GM10266 (cell line): ENCODE data around the gene HPCAL1.

Experiments
- DNase-seq: peaks from one replicate; pipeline ENCODE4 v3.0.0; 2012; ENCODE audit errors: extremely low spot score
- CTCF ChIP-seq: IDR thresholded peaks from 2 replicates; pipeline ENCODE4 v1.5.1; 2012; ENCODE audit warnings: mild to moderate bottlenecking, low read depth; ENCODE audit not compliant: control insufficient read depth, insufficient read depth; ENCODE audit errors: missing control alignments

Gene HPCAL1

GRCh38 chr2:10446631-10447030 is 143.9 kb downstream of the HPCAL1 start:
- DNase-seq: no peak
- no peak for TF ChIP-seq CTCF

GRCh38 chr2:10447300-10447894 is 144.7 kb downstream of the HPCAL1 start:
- no peak for DNase-seq

GRCh38 chr2:10447895-10448575 is 145.3 kb downstream of the HPCAL1 start, which contains the start of gene ODC1:
Gene ODC1 (minus strand): TSS chr2:10448327. CDS start chr2:10445032, 3,295 bp downstream.
- DNase-seq: peak; percentile 98
- no peak for TF ChIP-seq CTCF

More at GRCh38 chr2:10447300-10447894, 144.7 kb downstream of the HPCAL1 start:
- no peak for TF ChIP-seq CTCF

GRCh38 chr2:10448576-10449485 is 146.1 kb downstream of the HPCAL1 start:
- DNase-seq: peak; percentile 62
- TF ChIP-seq CTCF: peak; percentile 38

GRCh38 chr2:10449486-10449831 is 146.8 kb downstream of the HPCAL1 start:
- TF ChIP-seq CTCF: no peak
- DNase-seq: no peak

GRCh38 chr2:10449838-10450691 is 147.4 kb downstream of the HPCAL1 start:
- no peak for TF ChIP-seq CTCF
- DNase-seq: no peak
